Epithelial cell of proximal tubule (primary cell): ENCODE data around the gene GDNF. TPM values are rescaled to one million over a fixed set of nuclear protein-coding genes. Genes with fewer than 3 reads are reported as not detected.

ENCODE experiments used
- DNase-seq: peaks from one replicate; pipeline ENCODE4 v3.0.0-alpha.2; 2011; ENCODE audit warnings: low read depth
- H3K4me3 ChIP-seq: 2 replicates; pipeline ENCODE4 v1.5.1; 2011; ENCODE audit warnings: low read depth, mild to moderate bottlenecking, low read length
- CTCF ChIP-seq: conservative IDR thresholded peaks from 2 replicates; pipeline ENCODE4 v1.5.1; 2012; ENCODE audit warnings: low read depth, mild to moderate bottlenecking, low read length
- total RNA-seq: library from RNA; depleted of rRNA; stranded (reverse); fragments of >200 nt; gene quantifications from 2 replicates; pipeline ENCODE4 v1.2.3, GENCODE V29; 2015

Gene GDNF
- total RNA-seq, 1 donor from 2014 or later: 0.23 TPM

DNA sequence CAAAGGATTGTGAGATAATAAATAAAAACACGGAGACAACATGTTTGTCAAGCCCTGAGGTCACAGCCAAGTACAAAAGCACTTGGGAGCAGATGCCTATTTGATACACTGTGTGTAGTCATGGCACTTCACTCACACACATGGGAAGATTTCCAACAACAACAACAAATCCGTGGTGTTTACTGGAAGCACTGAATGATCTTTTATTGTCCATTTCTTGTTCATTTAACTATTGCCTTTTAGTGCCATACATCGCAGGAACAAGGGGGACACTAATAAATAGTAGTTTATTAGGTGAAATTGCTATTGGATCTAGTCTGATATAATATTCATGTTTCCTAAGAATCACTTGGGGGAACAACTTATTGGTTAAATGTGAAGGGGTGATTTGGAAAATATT, 20.4 kb upstream of the GDNF start:
- TF ChIP-seq CTCF: no peak
- DNase-seq: no peak
- H3K4me3 ChIP-seq: no peak overlapping the region

DNA sequence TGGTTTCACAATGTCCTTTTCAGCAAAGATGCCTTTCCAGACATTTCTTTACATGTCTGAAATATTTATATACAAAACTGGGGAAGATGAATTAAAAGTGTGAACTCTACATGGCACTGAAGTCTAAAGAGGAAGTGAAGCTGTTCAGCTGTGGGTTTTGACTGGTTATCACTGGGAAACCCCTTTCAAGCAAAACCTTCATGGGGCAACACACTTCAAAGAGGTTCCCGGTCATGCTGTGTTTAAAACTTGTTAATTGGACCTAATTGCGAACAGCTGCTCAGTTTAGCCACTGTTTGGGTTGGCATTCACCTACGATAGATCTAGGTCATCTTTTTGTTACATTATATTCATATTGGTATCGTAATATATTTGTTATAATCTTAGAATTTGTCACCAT, 20.0 kb upstream of the GDNF start:
- TF ChIP-seq CTCF: no peak
- H3K4me3 ChIP-seq: no peak overlapping the region
- DNase-seq: no peak

GRCh38 chr5:37858250-37858649, 18.4 kb upstream of the GDNF start:
- H3K4me3 ChIP-seq: no peak overlapping the region
- TF ChIP-seq CTCF: no peak
- no peak for DNase-seq

- no peak for TF ChIP-seq CTCF
- DNase-seq: no peak
- no peak overlapping the region for H3K4me3 ChIP-seq
Observed at GRCh38 chr5:37857696-37858095, 17.9 kb upstream of the GDNF start.

DNA sequence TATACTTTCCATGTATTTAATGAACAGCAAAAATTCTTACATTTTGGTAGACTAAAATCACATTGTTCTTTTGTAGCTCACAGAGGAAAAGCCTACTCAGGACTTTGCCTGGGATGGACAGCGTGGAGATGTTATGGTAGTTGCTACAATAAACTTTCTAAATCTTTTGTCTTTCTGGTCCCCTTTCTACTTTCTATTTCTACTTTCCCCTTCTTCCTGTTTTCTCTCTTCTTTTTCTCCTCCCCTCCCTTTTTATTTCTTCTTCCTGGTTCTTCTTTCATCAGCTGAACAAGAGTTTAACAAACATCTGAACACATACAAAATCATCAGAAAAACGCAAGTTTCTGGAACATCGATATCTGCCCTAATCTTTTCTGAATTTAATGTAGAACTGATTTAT, 15.6 kb upstream of the GDNF start:
- no peak overlapping the region for H3K4me3 ChIP-seq
- no peak for TF ChIP-seq CTCF
- no peak for DNase-seq

GRCh38 chr5:37851305-37851704, 11.5 kb upstream of the GDNF start:
- H3K4me3 ChIP-seq: no peak overlapping the region
- no peak for TF ChIP-seq CTCF
- DNase-seq: no peak

DNA sequence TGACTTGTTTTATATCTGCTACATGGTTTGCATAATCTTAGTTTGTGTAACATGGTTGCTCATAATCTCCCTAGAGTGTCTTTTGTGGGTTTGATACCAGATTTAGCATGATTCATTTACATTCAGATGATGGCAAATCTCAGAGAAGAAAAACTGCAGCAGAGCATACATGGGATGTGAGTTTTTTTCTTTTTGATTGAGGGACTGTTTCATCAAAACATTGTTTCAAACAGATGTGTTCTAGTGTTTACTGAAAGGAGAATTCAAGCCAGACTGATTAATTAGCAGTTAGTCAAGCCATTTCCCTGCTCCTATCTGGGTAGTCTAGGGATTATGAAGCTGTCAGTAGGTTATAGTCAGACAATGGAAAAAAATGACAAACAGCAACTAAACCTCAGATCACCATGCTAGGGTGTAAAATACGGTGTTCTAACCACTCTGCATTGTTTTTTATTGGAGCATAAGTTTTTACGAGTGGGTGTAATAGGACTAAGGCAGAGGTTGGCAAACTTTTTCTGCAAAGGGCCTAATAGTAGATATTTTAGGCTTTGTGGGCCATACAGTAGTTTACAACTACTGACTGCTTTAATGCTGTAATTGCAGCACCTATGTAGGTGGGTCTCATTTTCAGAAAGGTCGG, 10.5 kb upstream of the GDNF start:
- no peak for DNase-seq
- TF ChIP-seq CTCF: no peak
- no peak overlapping the region for H3K4me3 ChIP-seq
